ENCODE results near the gene DCANP1. TPM values are rescaled to one million over a fixed set of nuclear protein-coding genes. Genes with fewer than 3 reads are reported as not detected.

The DCANP1 gene
- total RNA-seq, 3 donors from 2014 or later (not counting 1 experiment from before 2014, with no cell fraction given), result 0.07 TPM; not detected in 2

GRCh38 chr5:135443161-135443960 is 3.8 kb downstream of the DCANP1 start:
- peaks cover 27% of the 10 kb centered on the region for H3K4me1 ChIP-seq (ENCODE audit: control insufficient read depth, insufficient read depth, low read length)
- intact Hi-C loops (cut with micrococcal nuclease), result no loop called here
- no peaks in the 10 kb centered on the region for H3K36me3 ChIP-seq (ENCODE audit: control insufficient read depth, insufficient read depth, low read length)
- no peaks in the 10 kb centered on the region for H3K9me3 ChIP-seq (ENCODE audit: control insufficient read depth, insufficient read depth, low read length)
- no peak overlapping the region for H3K27ac Mint-ChIP-seq
- no peaks in the 10 kb centered on the region for H3K36me3 Mint-ChIP-seq
- H3K4me1 Mint-ChIP-seq, result peaks cover 9 to 11% of the 10 kb centered on the region in 2 donors
- H3K4me3 Mint-ChIP-seq, result no peak overlapping the region
- H3K27me3 ChIP-seq (ENCODE audit: control insufficient read depth, insufficient read depth, low read length), result no peaks in the 10 kb centered on the region
- H3K27me3 Mint-ChIP-seq (ENCODE audit: low read depth in 2 of 2), result peaks cover 5 to 8% of the 10 kb centered on the region in 2 donors
- 79% methylated on average over 6 of the region's 6 CpGs for WGBS (ENCODE audit: insufficient coverage)
- no peak for ATAC-seq
- H3K9me3 Mint-ChIP-seq, result no peaks in the 10 kb centered on the region
- no peak for DNase-seq
- H3K4me3 ChIP-seq (ENCODE audit: low read length), result no peak overlapping the region
- TF ChIP-seq, protein P1, sequence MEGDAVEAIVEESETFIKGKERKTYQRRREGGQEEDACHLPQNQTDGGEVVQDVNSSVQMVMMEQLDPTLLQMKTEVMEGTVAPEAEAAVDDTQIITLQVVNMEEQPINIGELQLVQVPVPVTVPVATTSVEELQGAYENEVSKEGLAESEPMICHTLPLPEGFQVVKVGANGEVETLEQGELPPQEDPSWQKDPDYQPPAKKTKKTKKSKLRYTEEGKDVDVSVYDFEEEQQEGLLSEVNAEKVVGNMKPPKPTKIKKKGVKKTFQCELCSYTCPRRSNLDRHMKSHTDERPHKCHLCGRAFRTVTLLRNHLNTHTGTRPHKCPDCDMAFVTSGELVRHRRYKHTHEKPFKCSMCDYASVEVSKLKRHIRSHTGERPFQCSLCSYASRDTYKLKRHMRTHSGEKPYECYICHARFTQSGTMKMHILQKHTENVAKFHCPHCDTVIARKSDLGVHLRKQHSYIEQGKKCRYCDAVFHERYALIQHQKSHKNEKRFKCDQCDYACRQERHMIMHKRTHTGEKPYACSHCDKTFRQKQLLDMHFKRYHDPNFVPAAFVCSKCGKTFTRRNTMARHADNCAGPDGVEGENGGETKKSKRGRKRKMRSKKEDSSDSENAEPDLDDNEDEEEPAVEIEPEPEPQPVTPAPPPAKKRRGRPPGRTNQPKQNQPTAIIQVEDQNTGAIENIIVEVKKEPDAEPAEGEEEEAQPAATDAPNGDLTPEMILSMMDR (IDR thresholded peaks at IDR 0.05), result no peak
- H3K27ac ChIP-seq (ENCODE audit: low read length), result no peak overlapping the region

DNA sequence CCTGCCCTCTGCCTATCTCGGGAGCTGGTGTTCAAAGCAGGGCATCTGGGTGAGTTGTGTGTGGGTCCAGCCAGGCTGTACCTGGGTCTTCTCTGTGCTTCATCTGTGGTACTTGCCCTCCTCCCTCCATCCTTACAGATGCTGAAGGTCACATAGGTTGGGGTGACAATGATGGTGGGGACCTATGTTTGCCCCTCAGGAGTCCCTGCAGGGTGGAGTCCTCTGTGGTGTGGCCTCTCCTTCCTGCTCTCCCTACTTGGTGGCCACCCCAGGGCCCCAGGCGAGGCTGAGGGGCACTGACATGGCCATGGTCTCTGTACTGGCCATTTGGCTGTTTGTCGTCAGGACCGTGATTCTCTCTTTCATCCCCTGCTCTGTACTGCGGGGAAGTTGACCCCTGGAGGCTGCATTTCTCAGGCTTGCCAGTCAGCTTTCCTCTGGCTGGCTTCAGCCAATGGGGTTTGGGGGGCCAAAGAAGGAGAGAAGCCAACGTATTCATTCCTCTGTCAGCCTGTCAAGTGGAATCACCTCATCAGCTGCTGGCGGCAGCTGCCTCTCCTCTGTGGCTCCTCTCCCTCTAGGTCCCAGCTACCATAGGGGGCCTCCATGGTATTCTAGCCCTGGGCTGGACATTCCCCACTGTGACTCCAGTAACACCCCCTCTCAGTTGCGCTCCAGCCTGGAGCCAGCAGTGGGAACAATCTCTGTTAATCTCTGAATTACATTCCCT is 4.6 kb downstream of the DCANP1 start:
- intact Hi-C loops (cut with micrococcal nuclease), result no loop called here
- peaks cover 3 to 8% of the 10 kb centered on the region in 2 donors for H3K27me3 Mint-ChIP-seq (ENCODE audit: low read depth in 2 of 2)
- DNase-seq, result no peak
- TF ChIP-seq, protein P1 (IDR thresholded peaks at IDR 0.05), result no peak
- H3K27ac Mint-ChIP-seq, result no peak overlapping the region
- Histone ChIP-seq H3K27ac (ENCODE audit: low read length) (no peak overlapping the region), H3K4me1 (ENCODE audit: control insufficient read depth, insufficient read depth, low read length) (peaks cover 32% of the 10 kb centered on the region), H3K9me3 (ENCODE audit: control insufficient read depth, insufficient read depth, low read length) (no peaks in the 10 kb centered on the region), H3K36me3 (ENCODE audit: control insufficient read depth, insufficient read depth, low read length) (no peaks in the 10 kb centered on the region), H3K4me3 (ENCODE audit: low read length) (no peak overlapping the region), H3K27me3 (ENCODE audit: control insufficient read depth, insufficient read depth, low read length) (no peaks in the 10 kb centered on the region)
- H3K36me3 Mint-ChIP-seq, result no peaks in the 10 kb centered on the region
- no peak for ATAC-seq
- 88% methylated on average over 8 of the region's 8 CpGs for WGBS (ENCODE audit: insufficient coverage)
- no peak overlapping the region for H3K4me3 Mint-ChIP-seq
- H3K9me3 Mint-ChIP-seq, result no peaks in the 10 kb centered on the region
- peaks cover 9 to 11% of the 10 kb centered on the region in 2 donors for H3K4me1 Mint-ChIP-seq

DNA sequence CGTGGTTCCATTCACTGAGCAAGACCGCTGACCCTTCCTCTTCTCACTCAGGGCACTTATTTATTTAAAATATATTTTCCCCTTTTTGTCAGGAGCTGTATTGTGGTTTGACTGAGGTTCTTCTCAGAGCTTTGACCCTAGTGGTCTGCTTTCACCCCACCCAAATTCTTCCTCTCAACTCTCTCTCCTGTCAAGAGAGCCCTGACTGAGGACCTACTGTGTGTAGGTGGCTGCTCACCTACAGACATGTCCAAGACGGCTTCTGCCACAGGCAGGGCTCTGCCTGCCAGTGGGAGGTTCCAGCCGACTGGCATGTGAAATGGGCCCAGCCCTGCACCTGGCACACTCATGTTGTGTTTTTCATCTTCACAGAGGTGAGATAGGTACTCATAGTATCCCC is 5.2 kb downstream of the DCANP1 start:
- 67% methylated on average over 2 of the region's 4 CpGs for WGBS (ENCODE audit: insufficient coverage)
- Mint-ChIP-seq H3K36me3 (no peaks in the 10 kb centered on the region), H3K9me3 (no peaks in the 10 kb centered on the region), H3K4me3 (no peak overlapping the region), H3K4me1 (peaks cover 9 to 11% of the 10 kb centered on the region in 2 donors), H3K27ac (no peak overlapping the region), H3K27me3 (ENCODE audit: low read depth in 2 of 2) (peaks cover 3 to 8% of the 10 kb centered on the region in 2 donors)
- peaks cover 34% of the 10 kb centered on the region for H3K4me1 ChIP-seq (ENCODE audit: control insufficient read depth, insufficient read depth, low read length)
- no peak overlapping the region for H3K4me3 ChIP-seq (ENCODE audit: low read length)
- DNase-seq (no peak), ATAC-seq (no peak)
- no peaks in the 10 kb centered on the region for H3K36me3 ChIP-seq (ENCODE audit: control insufficient read depth, insufficient read depth, low read length)
- intact Hi-C loops (cut with micrococcal nuclease), result no loop called here
- H3K9me3 ChIP-seq (ENCODE audit: control insufficient read depth, insufficient read depth, low read length), result no peaks in the 10 kb centered on the region
- no peaks in the 10 kb centered on the region for H3K27me3 ChIP-seq (ENCODE audit: control insufficient read depth, insufficient read depth, low read length)
- TF ChIP-seq, protein P1 (IDR thresholded peaks at IDR 0.05), result no peak
- H3K27ac ChIP-seq (ENCODE audit: low read length), result no peak overlapping the region

Data from natural killer cell (primary cell).